Fibroblast of mammary gland (primary cell): Measurements from ENCODE around the gene LRBA.
A peak's percentile ranks its signal among the peaks of the same experiment; 100 is the strongest.
"Not testable (repeated sequence)": the region's sequence is repeated elsewhere in the genome, so short reads cannot be mapped to it uniquely, and the experiment has no call there.

Source experiments
- DNase-seq: peaks from one replicate; pipeline ENCODE4 v3.0.0-alpha.2; 2010; ENCODE audit warnings: low read depth
- H3K4me3 ChIP-seq: 2 replicates; pipeline ENCODE4 v1.5.1; 2011; ENCODE audit warnings: low read depth, mild to moderate bottlenecking, low read length, moderate library complexity; ENCODE audit not compliant: control insufficient read depth
- CTCF ChIP-seq: conservative IDR thresholded peaks from 2 replicates; pipeline ENCODE4 v1.5.1; 2011; ENCODE audit warnings: low read depth, low read length, inconsistent platforms; ENCODE audit not compliant: control insufficient read depth, insufficient read depth

LRBA gene

GRCh38 chr4:150515135-150515534 is 499.9 kb downstream of the LRBA start:
- TF ChIP-seq CTCF = no peak
- H3K4me3 ChIP-seq = no peak overlapping the region
- DNase-seq = no peak

- no peak for DNase-seq
- TF ChIP-seq CTCF = no peak
- H3K4me3 ChIP-seq = no peak overlapping the region
Observed at GRCh38 chr4:150514709-150515108, 500.4 kb downstream of the LRBA start.

GRCh38 chr4:150510176-150510865 is 504.8 kb downstream of the LRBA start:
- H3K4me3 ChIP-seq = peak overlapping the region; percentile 34
- DNase-seq = peak; percentile 86
- no peak for TF ChIP-seq CTCF

GRCh38 chr4:150507656-150508055 is 507.4 kb downstream of the LRBA start:
- not testable (repeated sequence) for H3K4me3 ChIP-seq, DNase-seq

GRCh38 chr4:150501983-150502382 is 513.1 kb downstream of the LRBA start:
- TF ChIP-seq CTCF = no peak
- H3K4me3 ChIP-seq = no peak overlapping the region
- DNase-seq = peak; percentile 38

- no peak for TF ChIP-seq CTCF
Observed at GRCh38 chr4:150501009-150501727, 513.9 kb downstream of the LRBA start.

GRCh38 chr4:150497612-150498011 is 517.5 kb downstream of the LRBA start:
- H3K4me3 ChIP-seq = no peak overlapping the region
- TF ChIP-seq CTCF = no peak
- DNase-seq = no peak

More at GRCh38 chr4:150501009-150501727, 513.9 kb downstream of the LRBA start:
- peak; percentile 95 for DNase-seq
- H3K4me3 ChIP-seq = no peak overlapping the region
